Epithelial cell of esophagus (primary cell): ENCODE results near the gene SEPTIN5.

ENCODE experiments used
- DNase-seq: peaks from one replicate; pipeline ENCODE4 v3.0.0; 2010; ENCODE audit warnings: low read depth
- H3K4me3 ChIP-seq: 2 replicates; pipeline ENCODE4 v1.5.1; 2011; ENCODE audit warnings: mild to moderate bottlenecking, low read length, control low read depth
- CTCF ChIP-seq: IDR thresholded peaks from 2 replicates; pipeline ENCODE4 v1.5.1; 2011; ENCODE audit warnings: low read depth, mild to moderate bottlenecking, low read length, control low read depth, inconsistent platforms; ENCODE audit not compliant: insufficient read depth; ENCODE audit errors: missing control alignments

The SEPTIN5 gene

GRCh38 chr22:19733755-19734154 is 19.5 kb downstream of the SEPTIN5 start:
- no peak for DNase-seq
- TF ChIP-seq CTCF = no peak
- no peak overlapping the region for H3K4me3 ChIP-seq

GRCh38 chr22:19734163-19734562 is 19.9 kb downstream of the SEPTIN5 start:
- no peak overlapping the region for H3K4me3 ChIP-seq
- TF ChIP-seq CTCF = no peak
- no peak for DNase-seq

- DNase-seq = no peak
- no peak for TF ChIP-seq CTCF
- no peak overlapping the region for H3K4me3 ChIP-seq
These were observed 20.6 kb downstream of the SEPTIN5 start for GRCh38 chr22:19734837-19735382.

- no peak for DNase-seq
- no peak overlapping the region for H3K4me3 ChIP-seq
- TF ChIP-seq CTCF = no peak
These were observed 21.6 kb downstream of the SEPTIN5 start for GRCh38 chr22:19735665-19736510.

- TF ChIP-seq CTCF = no peak
- H3K4me3 ChIP-seq = no peak overlapping the region
- DNase-seq = no peak
These were observed 23.8 kb downstream of the SEPTIN5 start for GRCh38 chr22:19737846-19738663.

- TF ChIP-seq CTCF = no peak
- no peak for DNase-seq
- no peak overlapping the region for H3K4me3 ChIP-seq
These were observed 24.6 kb downstream of the SEPTIN5 start for GRCh38 chr22:19738664-19739447.
